Mesothelial cell of epicardium (in vitro differentiated cells): ENCODE data around the gene FREY1. TPM values are rescaled to one million over a fixed set of nuclear protein-coding genes. Genes with fewer than 3 reads are reported as not detected.

Experiments
- DNase-seq, 2 experiments: peaks; one replicate each; pipeline ENCODE4 v3.0.0; 2021; ENCODE audit warnings: low spot score in 2 of 2; ENCODE audit not compliant: unreplicated experiment in 2 of 2
- H3K27ac Mint-ChIP-seq: 2 replicates; pipeline ENCODE4 v1.8.0; 2021; ENCODE audit warnings: mixed read lengths
- H3K27me3 Mint-ChIP-seq: 2 replicates; pipeline ENCODE4 v1.8.0; 2021; ENCODE audit warnings: low read depth, mixed read lengths
- H3K36me3 Mint-ChIP-seq: 2 replicates; pipeline ENCODE4 v1.8.0; 2021; ENCODE audit warnings: mixed read lengths
- H3K4me1 Mint-ChIP-seq: 2 replicates; pipeline ENCODE4 v1.8.0; 2021; ENCODE audit warnings: mixed read lengths
- H3K4me3 Mint-ChIP-seq: 2 replicates; pipeline ENCODE4 v1.8.0; 2021; ENCODE audit warnings: mild to moderate bottlenecking, moderate library complexity, mixed read lengths
- H3K9me3 Mint-ChIP-seq: 2 replicates; pipeline ENCODE4 v1.8.0; 2021; ENCODE audit warnings: mixed read lengths
- CTCF ChIP-seq: fragments of 200-600 bp; sonication (generic); IDR thresholded peaks from one replicate; pipeline ENCODE4 v1.5.0; 2021; ENCODE audit warnings: antibody characterized with exemption; ENCODE audit not compliant: unreplicated experiment
- total RNA-seq: library from RNA; stranded (reverse); gene quantifications from 3 replicates; pipeline ENCODE4 v1.2.1, GENCODE V29; 2021

Gene FREY1
- total RNA-seq, 1 donor from 2014 or later: 3.9 TPM

- Mint-ChIP-seq H3K9me3 (no peaks in the 10 kb centered on the region), H3K27ac (no peak overlapping the region)
- no peak for TF ChIP-seq CTCF
These were observed 35.3 kb upstream of the FREY1 start for GRCh38 chr11:45942381-45942780.

GRCh38 chr11:45941285-45941684, 34.2 kb upstream of the FREY1 start:
- TF ChIP-seq CTCF: no peak
- H3K4me1 Mint-ChIP-seq: no peaks in the 10 kb centered on the region
- no peaks in the 10 kb centered on the region for H3K9me3 Mint-ChIP-seq
- no peak overlapping the region for H3K4me3 Mint-ChIP-seq
- H3K27ac Mint-ChIP-seq: no peak overlapping the region
- DNase-seq: no peak
- H3K36me3 Mint-ChIP-seq: peaks cover 39% of the 10 kb centered on the region
- H3K27me3 Mint-ChIP-seq: no peaks in the 10 kb centered on the region

More at GRCh38 chr11:45942381-45942780, 35.3 kb upstream of the FREY1 start:
- Mint-ChIP-seq H3K4me1 (no peaks in the 10 kb centered on the region), H3K4me3 (no peak overlapping the region), H3K36me3 (peaks cover 36% of the 10 kb centered on the region), H3K27me3 (no peaks in the 10 kb centered on the region)
- no peak for DNase-seq

GRCh38 chr11:45939836-45940235, 32.8 kb upstream of the FREY1 start:
- H3K27me3 Mint-ChIP-seq: no peaks in the 10 kb centered on the region
- no peak overlapping the region for H3K4me3 Mint-ChIP-seq
- no peak overlapping the region for H3K27ac Mint-ChIP-seq
- TF ChIP-seq CTCF: no peak
- no peak for DNase-seq
- H3K9me3 Mint-ChIP-seq: no peaks in the 10 kb centered on the region
- peaks cover 27% of the 10 kb centered on the region for H3K36me3 Mint-ChIP-seq
- H3K4me1 Mint-ChIP-seq: no peaks in the 10 kb centered on the region

GRCh38 chr11:45937916-45938315, 30.8 kb upstream of the FREY1 start:
- Mint-ChIP-seq H3K27me3 (no peaks in the 10 kb centered on the region), H3K4me1 (no peaks in the 10 kb centered on the region), H3K9me3 (no peaks in the 10 kb centered on the region), H3K27ac (no peak overlapping the region), H3K36me3 (peaks cover 21% of the 10 kb centered on the region), H3K4me3 (no peak overlapping the region)
- DNase-seq: no peak
- TF ChIP-seq CTCF: no peak

- TF ChIP-seq CTCF: no peak
- Mint-ChIP-seq H3K4me1 (no peaks in the 10 kb centered on the region), H3K27ac (no peak overlapping the region), H3K4me3 (no peak overlapping the region), H3K9me3 (no peaks in the 10 kb centered on the region), H3K27me3 (no peaks in the 10 kb centered on the region), H3K36me3 (peaks cover 22% of the 10 kb centered on the region)
- DNase-seq: no peak
These were observed 29.5 kb upstream of the FREY1 start for GRCh38 chr11:45936511-45937054.
